HG03064 (cell line): Measurements from ENCODE around the gene ZNF576.
"Not testable (repeated sequence)": the region's sequence is repeated elsewhere in the genome, so short reads cannot be mapped to it uniquely, and the experiment has no call there.

Experiments
- ATAC-seq: cut with Tn5 transposase; IDR thresholded peaks from one replicate; pipeline ENCODE4 v1.9.1; 2021; ENCODE audit warnings: low read depth; ENCODE audit not compliant: unreplicated experiment

ZNF576 gene

DNA sequence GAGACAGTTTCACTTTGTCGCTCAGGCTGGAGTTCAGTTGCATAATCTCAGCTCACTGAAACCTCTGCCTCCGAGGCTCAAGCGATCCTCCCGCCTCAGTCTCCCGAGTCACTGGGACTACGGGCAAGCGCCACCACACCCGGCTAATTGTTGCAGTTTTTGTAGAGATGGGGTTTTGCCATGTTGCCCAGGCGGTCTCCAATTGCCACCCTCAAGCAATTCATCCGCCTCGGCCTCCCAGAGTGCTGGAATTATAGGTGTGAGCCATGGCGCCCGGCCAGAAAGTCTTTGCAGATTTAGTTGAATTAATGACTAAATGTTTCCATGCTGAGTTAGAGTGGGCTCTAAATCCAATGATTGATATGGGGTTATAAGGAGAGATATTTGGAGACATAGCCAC is 47.8 kb downstream of the ZNF576 start:
- no peak for ATAC-seq

GRCh38 chr19:43648633-43649032 is 52.2 kb downstream of the ZNF576 start:
- no peak for ATAC-seq

DNA sequence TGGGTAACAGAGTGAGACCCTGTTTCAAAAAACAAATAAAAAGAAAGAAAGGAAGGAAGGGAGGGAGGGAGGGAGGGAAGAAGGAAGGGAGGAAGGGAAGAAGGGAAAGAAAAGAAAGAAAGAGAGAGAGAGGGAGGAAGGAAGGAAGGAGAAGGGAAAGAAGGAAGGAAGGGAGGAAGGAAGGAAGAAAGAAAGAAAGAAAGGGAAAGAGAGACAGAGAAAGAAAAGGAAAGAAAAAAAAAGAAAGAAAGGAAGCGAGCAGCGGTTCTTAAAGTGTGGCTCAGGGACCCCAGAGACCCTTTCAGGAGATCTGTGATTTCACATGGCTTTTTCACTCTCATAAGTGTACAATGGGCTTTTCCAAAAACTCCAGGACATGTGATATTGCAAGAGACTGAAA is 53.1 kb downstream of the ZNF576 start:
- ATAC-seq = no peak

- ATAC-seq = not testable (repeated sequence)
These were observed 53.9 kb downstream of the ZNF576 start for GRCh38 chr19:43650276-43650675.
